CD4-positive, alpha-beta T cell treated with Interleukin-17A for 1 hour (primary cell): Measurements from ENCODE around the gene METTL2A.
"Not testable (repeated sequence)": the region's sequence is repeated elsewhere in the genome, so short reads cannot be mapped to it uniquely, and the experiment has no call there.

Source experiments
- DNase-seq: peaks from one replicate; pipeline ENCODE4 v3.0.0-alpha.2; 2020

The METTL2A gene

GRCh38 chr17:62423647-62424461 lies at the start of gene METTL2A:
TSS of gene METTL2A (plus strand) at chr17:62423897. CDS start at chr17:62423903, 6 bp downstream.
- DNase-seq: peak; percentile 88

- no peak for DNase-seq
Observed at GRCh38 chr17:62380253-62380652, 43.4 kb upstream of the METTL2A start, which contains the start of gene EFCAB3. TSS of gene EFCAB3 (plus strand) at chr17:62380553. CDS start at chr17:62382980, 2,427 bp downstream.

GRCh38 chr17:62381561-62381960 lies 42.1 kb upstream of the METTL2A start:
- DNase-seq: no peak

- no peak for DNase-seq
Observed at GRCh38 chr17:62388856-62389255, 34.8 kb upstream of the METTL2A start.

- no peak for DNase-seq
Observed at GRCh38 chr17:62392908-62393307, 30.8 kb upstream of the METTL2A start.

- DNase-seq: no peak
Observed at GRCh38 chr17:62398891-62399290, 24.8 kb upstream of the METTL2A start.

- no peak for DNase-seq
Observed at GRCh38 chr17:62405451-62405850, 18.2 kb upstream of the METTL2A start.

- DNase-seq: not testable (repeated sequence)
Observed at GRCh38 chr17:62413090-62413489, 10.6 kb upstream of the METTL2A start.

GRCh38 chr17:62426214-62426613 lies 2.5 kb downstream of the METTL2A start:
- DNase-seq: not testable (repeated sequence)

- DNase-seq: not testable (repeated sequence)
Observed at GRCh38 chr17:62435251-62435650, 11.6 kb downstream of the METTL2A start.

GRCh38 chr17:62441181-62441580 lies 17.5 kb downstream of the METTL2A start:
- DNase-seq: not testable (repeated sequence)

GRCh38 chr17:62444063-62444462 lies 20.4 kb downstream of the METTL2A start:
- DNase-seq: no peak

- DNase-seq: not testable (repeated sequence)
Observed at GRCh38 chr17:62445791-62446190, 22.1 kb downstream of the METTL2A start.

- DNase-seq: not testable (repeated sequence)
Observed at GRCh38 chr17:62452195-62452594, 28.5 kb downstream of the METTL2A start.

- not testable (repeated sequence) for DNase-seq
Observed at GRCh38 chr17:62453041-62453440, 29.3 kb downstream of the METTL2A start.

GRCh38 chr17:62453656-62454055 lies 30.0 kb downstream of the METTL2A start:
- DNase-seq: peak; percentile 35

GRCh38 chr17:62454111-62454510 lies 30.4 kb downstream of the METTL2A start:
- DNase-seq: not testable (repeated sequence)

- DNase-seq: no peak
Observed at GRCh38 chr17:62456016-62456415, 32.3 kb downstream of the METTL2A start.

- not testable (repeated sequence) for DNase-seq
Observed at GRCh38 chr17:62458483-62458882, 34.8 kb downstream of the METTL2A start.

- DNase-seq: not testable (repeated sequence)
Observed at GRCh38 chr17:62464422-62464821, 40.7 kb downstream of the METTL2A start.

- not testable (repeated sequence) for DNase-seq
Observed at GRCh38 chr17:62465271-62465670, 41.6 kb downstream of the METTL2A start.

GRCh38 chr17:62470666-62471379 lies 47.1 kb downstream of the METTL2A start:
- peak; percentile 64 for DNase-seq

GRCh38 chr17:62471380-62471880 lies 47.7 kb downstream of the METTL2A start:
- DNase-seq: not testable (repeated sequence)
